ENCODE results near the gene GREM1. TPM values are rescaled to one million over a fixed set of nuclear protein-coding genes. Genes with fewer than 3 reads are reported as not detected.

GREM1 gene
- total and polyA plus RNA-seq, 2 of the 4 experiments (the other 2 are of a cell fraction) = 848 to 852 TPM

DNA sequence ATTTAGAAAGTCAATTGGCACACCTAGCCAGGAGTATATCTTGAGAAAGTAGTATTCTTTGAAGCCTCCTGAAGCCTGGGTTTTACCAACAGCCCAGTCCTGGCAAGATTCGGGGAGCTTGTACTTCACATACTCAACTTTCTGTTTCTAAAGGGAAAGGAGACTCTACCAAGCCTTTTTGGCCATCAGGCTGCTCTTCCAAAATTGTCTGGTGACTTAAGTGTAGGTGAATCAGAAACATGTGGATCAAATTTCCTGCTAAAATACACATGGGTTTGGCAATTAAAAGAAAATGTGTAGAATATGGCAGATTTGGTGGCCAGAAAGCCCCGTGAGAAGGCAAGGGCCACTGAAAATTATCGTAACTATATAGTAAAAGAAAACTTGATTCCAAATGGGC, 15.9 kb upstream of the GREM1 start:
- H2BK20ac ChIP-seq (ENCODE audit: low read depth, low read length) = no peak overlapping the region
- H3K9me1 ChIP-seq (ENCODE audit: insufficient read depth, low read length) = no peaks in the 10 kb centered on the region
- H3K18ac ChIP-seq (ENCODE audit: low read depth, low read length) = no peak overlapping the region; the same call in 1 of the 2 replicates
- no peaks in the 10 kb centered on the region for H3K27me3 ChIP-seq (ENCODE audit: control insufficient read depth, insufficient read depth, low read length)
- H3K36me3 ChIP-seq (ENCODE audit: control insufficient read depth, insufficient read depth, low read length) = no peaks in the 10 kb centered on the region
- no peak overlapping the region for H2BK5ac ChIP-seq (ENCODE audit: low read depth, low read length, poor library complexity, severe bottlenecking)
- no peak overlapping the region for H4K8ac ChIP-seq (ENCODE audit: low read depth in 2 of 2, low read length in 2 of 2)
- peak; percentile 30 for DNase-seq
- no peak overlapping the region for H3K9ac ChIP-seq (ENCODE audit: low read depth, low read length)
- H3K23ac ChIP-seq (ENCODE audit: low read depth, low read length) = no peak overlapping the region
- H3K14ac ChIP-seq (replicated peaks; ENCODE audit: low read depth, low read length) = no peak overlapping the region
- H3K4me3 ChIP-seq (ENCODE audit: insufficient read depth, low read depth, low read length) = no peak overlapping the region
- H2AK5ac ChIP-seq (ENCODE audit: low read depth, low read length) = no peak overlapping the region
- ATAC-seq (ENCODE audit: low read depth) = no peak
- H3K79me1 ChIP-seq (ENCODE audit: low read depth in 1 of 2, low read length in 2 of 2) = no peaks in the 10 kb centered on the region
- BruUV-seq (replicated peaks) = no TSS peak
- no CpG with 5 or more reads among the region's 3 CpGs for WGBS, 2 experiments (ENCODE audit: extremely low coverage in 2 of 2, insufficient read length in 1 of 2)
- no peak overlapping the region for H3K56ac ChIP-seq (ENCODE audit: extremely low read depth, insufficient read depth, low read length)
- in situ Hi-C loops (cut with MboI; ENCODE audit: low sequenced_read_pairs) = no loop called here
- no peak overlapping the region for H4K5ac ChIP-seq (ENCODE audit: low read depth, low read length)
- H4K91ac ChIP-seq (ENCODE audit: insufficient read depth, low read depth, low read length) = no peak overlapping the region
- H2BK15ac ChIP-seq (ENCODE audit: low read depth, low read length) = no peak overlapping the region
- H3K4me2 ChIP-seq (ENCODE audit: low read depth, low read length) = no peak overlapping the region
- no peak overlapping the region for H3K27ac ChIP-seq (ENCODE audit: insufficient read depth, low read length)
- no peaks in the 10 kb centered on the region for H4K20me1 ChIP-seq (ENCODE audit: insufficient read depth, low read length)
- H2AFZ ChIP-seq (replicated peaks; ENCODE audit: low read length, poor library complexity) = no peak overlapping the region
- no peaks in the 10 kb centered on the region for H3K9me3 ChIP-seq (ENCODE audit: control insufficient read depth, insufficient read depth, low read length)
- CTCF ChIA-PET = interaction anchor here (1.5 kb wide), 1 partner anchor 14 kb away, joined by 3 read pairs; no protein-coding TSS in a partner anchor
- H3K4me1 ChIP-seq (ENCODE audit: control insufficient read depth, insufficient read depth, low read length) = peaks cover 16% of the 10 kb centered on the region; the same call in 1 of the 2 replicates
- no peak overlapping the region for H2BK120ac ChIP-seq (ENCODE audit: low read depth, low read length)
- intact Hi-C loops (cut with micrococcal nuclease) = no loop called here
- dilution Hi-C loops (cut with HindIII; ENCODE audit: low sequenced_read_pairs, unreplicated experiment) = no loop called here
- TF ChIP-seq MAFK (IDR thresholded peaks at IDR 0.05; ENCODE audit: low read depth, low read length) = no peak
- no peak for TF ChIP-seq BHLHE40 (IDR thresholded peaks at IDR 0.05; ENCODE audit: low read depth, low read length)
- TF ChIP-seq CHD1 (IDR thresholded peaks at IDR 0.05; ENCODE audit: low read depth, low read length) = no peak
- no peak for TF ChIP-seq NFE2L2 (IDR thresholded peaks at IDR 0.05; ENCODE audit: low read depth, low read length)
- TF ChIP-seq FOS (IDR thresholded peaks at IDR 0.05; ENCODE audit: low read depth, low read length) = no peak
- TF ChIP-seq, protein P1, sequence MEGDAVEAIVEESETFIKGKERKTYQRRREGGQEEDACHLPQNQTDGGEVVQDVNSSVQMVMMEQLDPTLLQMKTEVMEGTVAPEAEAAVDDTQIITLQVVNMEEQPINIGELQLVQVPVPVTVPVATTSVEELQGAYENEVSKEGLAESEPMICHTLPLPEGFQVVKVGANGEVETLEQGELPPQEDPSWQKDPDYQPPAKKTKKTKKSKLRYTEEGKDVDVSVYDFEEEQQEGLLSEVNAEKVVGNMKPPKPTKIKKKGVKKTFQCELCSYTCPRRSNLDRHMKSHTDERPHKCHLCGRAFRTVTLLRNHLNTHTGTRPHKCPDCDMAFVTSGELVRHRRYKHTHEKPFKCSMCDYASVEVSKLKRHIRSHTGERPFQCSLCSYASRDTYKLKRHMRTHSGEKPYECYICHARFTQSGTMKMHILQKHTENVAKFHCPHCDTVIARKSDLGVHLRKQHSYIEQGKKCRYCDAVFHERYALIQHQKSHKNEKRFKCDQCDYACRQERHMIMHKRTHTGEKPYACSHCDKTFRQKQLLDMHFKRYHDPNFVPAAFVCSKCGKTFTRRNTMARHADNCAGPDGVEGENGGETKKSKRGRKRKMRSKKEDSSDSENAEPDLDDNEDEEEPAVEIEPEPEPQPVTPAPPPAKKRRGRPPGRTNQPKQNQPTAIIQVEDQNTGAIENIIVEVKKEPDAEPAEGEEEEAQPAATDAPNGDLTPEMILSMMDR (conservative IDR thresholded peaks at IDR 0.05; ENCODE audit: low read depth, low read length) = no peak
- TF ChIP-seq POLR2A (IDR thresholded peaks at IDR 0.05; ENCODE audit: low read depth, low read length) = no peak
- no peak for TF ChIP-seq RAD21 (IDR thresholded peaks at IDR 0.05; ENCODE audit: low read length)
- no peak for TF ChIP-seq SMC3 (IDR thresholded peaks at IDR 0.05; ENCODE audit: low read depth, low read length)
- no peak for TF ChIP-seq MXI1 (IDR thresholded peaks at IDR 0.05; ENCODE audit: borderline replicate concordance, low read depth, low read length)
- TF ChIP-seq, protein P2, sequence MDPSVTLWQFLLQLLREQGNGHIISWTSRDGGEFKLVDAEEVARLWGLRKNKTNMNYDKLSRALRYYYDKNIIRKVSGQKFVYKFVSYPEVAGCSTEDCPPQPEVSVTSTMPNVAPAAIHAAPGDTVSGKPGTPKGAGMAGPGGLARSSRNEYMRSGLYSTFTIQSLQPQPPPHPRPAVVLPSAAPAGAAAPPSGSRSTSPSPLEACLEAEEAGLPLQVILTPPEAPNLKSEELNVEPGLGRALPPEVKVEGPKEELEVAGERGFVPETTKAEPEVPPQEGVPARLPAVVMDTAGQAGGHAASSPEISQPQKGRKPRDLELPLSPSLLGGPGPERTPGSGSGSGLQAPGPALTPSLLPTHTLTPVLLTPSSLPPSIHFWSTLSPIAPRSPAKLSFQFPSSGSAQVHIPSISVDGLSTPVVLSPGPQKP (IDR thresholded peaks at IDR 0.05; ENCODE audit: borderline replicate concordance, low read depth, low read length) = no peak
- TF ChIP-seq CEBPB (IDR thresholded peaks at IDR 0.05; ENCODE audit: low read depth, low read length) = no peak
- TF ChIP-seq, protein P3, sequence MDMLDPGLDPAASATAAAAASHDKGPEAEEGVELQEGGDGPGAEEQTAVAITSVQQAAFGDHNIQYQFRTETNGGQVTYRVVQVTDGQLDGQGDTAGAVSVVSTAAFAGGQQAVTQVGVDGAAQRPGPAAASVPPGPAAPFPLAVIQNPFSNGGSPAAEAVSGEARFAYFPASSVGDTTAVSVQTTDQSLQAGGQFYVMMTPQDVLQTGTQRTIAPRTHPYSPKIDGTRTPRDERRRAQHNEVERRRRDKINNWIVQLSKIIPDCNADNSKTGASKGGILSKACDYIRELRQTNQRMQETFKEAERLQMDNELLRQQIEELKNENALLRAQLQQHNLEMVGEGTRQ (IDR thresholded peaks at IDR 0.05; ENCODE audit: low read depth, low read length) = no peak
- no peak overlapping the region for H2AK9ac ChIP-seq (replicated peaks; ENCODE audit: low read depth, low read length, poor library complexity)
- H3K4ac ChIP-seq (ENCODE audit: low read depth, low read length) = no peak overlapping the region
- POLR2A ChIA-PET (ENCODE audit: unreplicated experiment) = no interaction called here
